ENCODE data around the gene MAP3K8. TPM values are rescaled to one million over a fixed set of nuclear protein-coding genes. Genes with fewer than 3 reads are reported as not detected.
A peak's percentile ranks its signal among the peaks of the same experiment; 100 is the strongest.

The MAP3K8 gene
- total RNA-seq, 1 donor, result 14.5 TPM

DNA sequence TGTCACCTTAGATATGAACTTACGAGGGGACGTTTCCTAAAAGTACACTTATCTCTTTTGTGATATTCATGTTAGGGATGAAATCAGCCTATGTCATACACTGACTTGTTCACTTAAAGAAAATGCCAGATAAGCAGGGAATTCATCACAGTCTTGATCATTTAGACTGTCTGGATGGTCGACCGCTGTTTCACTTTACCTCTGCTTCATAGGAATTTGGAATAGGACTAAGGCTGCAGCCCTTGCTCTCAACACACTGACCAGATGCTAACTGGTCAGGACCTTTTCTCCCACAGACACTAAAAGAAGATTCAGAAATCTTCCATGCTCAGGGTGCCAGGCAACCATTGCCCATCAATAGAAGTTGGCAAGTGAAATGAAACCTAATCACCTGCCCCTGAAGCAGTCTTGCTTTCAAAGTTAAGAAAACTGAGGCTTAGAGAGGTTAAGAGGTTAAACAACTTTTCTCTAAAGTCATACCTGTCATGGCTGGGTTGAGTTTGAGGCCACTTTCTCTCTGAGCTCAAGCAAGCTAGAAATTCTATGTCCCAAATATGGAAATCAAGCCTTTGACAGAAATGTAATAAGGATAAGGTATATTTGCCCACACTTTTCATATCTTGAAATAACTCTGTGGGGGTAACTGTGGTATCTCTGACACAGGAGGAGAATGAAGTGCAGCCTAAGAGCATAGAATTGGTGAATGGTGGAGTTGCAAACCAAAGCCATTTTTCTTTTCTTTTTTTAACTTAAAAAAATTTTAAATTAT lies 77.1 kb downstream of the MAP3K8 start:
- Histone ChIP-seq H3K79me2 (ENCODE audit: insufficient read depth, low read length) (no peaks in the 10 kb centered on the region), H3K27ac (ENCODE audit: low read depth, low read length) (peak overlapping the region; percentile 6), H3K4me1 (ENCODE audit: insufficient read depth, low read length) (peaks cover 14% of the 10 kb centered on the region), H3K36me3 (ENCODE audit: insufficient read depth, low read length) (no peaks in the 10 kb centered on the region), H3K9me3 (ENCODE audit: low read depth, low read length) (no peaks in the 10 kb centered on the region), H4K20me1 (ENCODE audit: insufficient read depth, low read length) (no peaks in the 10 kb centered on the region), H3K4me2 (ENCODE audit: insufficient read depth, low read length) (peak overlapping the region; percentile 60), H3K4me3 (ENCODE audit: insufficient read depth, low read length) (no peak overlapping the region), H3K27me3 (ENCODE audit: insufficient read depth, low read length) (no peaks in the 10 kb centered on the region), H2AFZ (ENCODE audit: low read length) (no peak overlapping the region)
- DNase-seq (ENCODE audit: insufficient read length, low spot score, missing footprints), result no peak
- TF ChIP-seq, protein P1, sequence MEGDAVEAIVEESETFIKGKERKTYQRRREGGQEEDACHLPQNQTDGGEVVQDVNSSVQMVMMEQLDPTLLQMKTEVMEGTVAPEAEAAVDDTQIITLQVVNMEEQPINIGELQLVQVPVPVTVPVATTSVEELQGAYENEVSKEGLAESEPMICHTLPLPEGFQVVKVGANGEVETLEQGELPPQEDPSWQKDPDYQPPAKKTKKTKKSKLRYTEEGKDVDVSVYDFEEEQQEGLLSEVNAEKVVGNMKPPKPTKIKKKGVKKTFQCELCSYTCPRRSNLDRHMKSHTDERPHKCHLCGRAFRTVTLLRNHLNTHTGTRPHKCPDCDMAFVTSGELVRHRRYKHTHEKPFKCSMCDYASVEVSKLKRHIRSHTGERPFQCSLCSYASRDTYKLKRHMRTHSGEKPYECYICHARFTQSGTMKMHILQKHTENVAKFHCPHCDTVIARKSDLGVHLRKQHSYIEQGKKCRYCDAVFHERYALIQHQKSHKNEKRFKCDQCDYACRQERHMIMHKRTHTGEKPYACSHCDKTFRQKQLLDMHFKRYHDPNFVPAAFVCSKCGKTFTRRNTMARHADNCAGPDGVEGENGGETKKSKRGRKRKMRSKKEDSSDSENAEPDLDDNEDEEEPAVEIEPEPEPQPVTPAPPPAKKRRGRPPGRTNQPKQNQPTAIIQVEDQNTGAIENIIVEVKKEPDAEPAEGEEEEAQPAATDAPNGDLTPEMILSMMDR (IDR thresholded peaks at IDR 0.05; ENCODE audit: extremely low read depth, low read depth, low read length), result no peak

Other genes with a start within 250 kb of the MAP3K8 start
- 14.8 and 16.5 TPM in 2 replicates for gene MTPAP, start 84.9 kb upstream of the MAP3K8 start, total RNA-seq
- not detected in 2 replicates for gene LYZL2, start 195.6 kb downstream of the MAP3K8 start, total RNA-seq